Gastrocnemius medialis (tissue), 4 donors: Measurements from ENCODE around the gene ZNHIT3. TPM values are rescaled to one million over a fixed set of nuclear protein-coding genes. Genes with fewer than 3 reads are reported as not detected.

Experiments used
- ATAC-seq, 2 donors: fragments of 150-250 bp; one replicate each; pipeline ENCODE4 v1.9.1; 2016
- DNase-seq, 2 donors: peaks; one replicate each; pipeline ENCODE4 v3.0.0-alpha.2; 2019
- H3K27ac ChIP-seq, 4 donors: fragments of 200-600 bp; sonication (generic); 1 replicate in 1 of 4; 2 replicates in 3 of 4; pipeline ENCODE4 v1.5.1; 2016 to 2018; ENCODE audit warnings: mild to moderate bottlenecking in 2 of 4, moderate library complexity in 1 of 4
- H3K27me3 ChIP-seq, 3 donors: fragments of 200-600 bp; sonication (generic) in 2 of 3; 1 replicate in 1 of 3; 2 replicates in 2 of 3; pipeline versions ENCODE4 v1.5.1 to v1.6.0; 2016 to 2019; ENCODE audit warnings: mild to moderate bottlenecking in 1 of 3, moderate library complexity in 1 of 3
- H3K36me3 ChIP-seq, 2 donors: fragments of 200-600 bp; sonication (generic) in 1 of 2; one replicate each; pipeline ENCODE4 v1.5.1; 2017 to 2018
- H3K4me1 ChIP-seq, 2 donors: fragments of 200-600 bp; sonication (generic) in 1 of 2; one replicate each; pipeline ENCODE4 v1.5.1; 2016 to 2017; ENCODE audit warnings: mild to moderate bottlenecking in 2 of 2
- H3K4me3 ChIP-seq, 4 donors: fragments of 200-600 bp; sonication (generic) in 3 of 4; 1 replicate in 1 of 4; 2 replicates in 3 of 4; pipeline ENCODE4 v1.5.1; 2016 to 2019; ENCODE audit warnings: mild to moderate bottlenecking in 2 of 4
- H3K9me3 ChIP-seq, 3 donors: fragments of 200-600 bp; sonication (generic) in 2 of 3; 1 replicate in 1 of 3; 2 replicates in 2 of 3; pipeline ENCODE4 v1.5.1; 2016 to 2019
- POLR2A ChIP-seq, 2 donors: fragments of 450-650 bp; IDR thresholded peaks; one replicate each; pipeline ENCODE4 v1.6.1; 2017; ENCODE audit warnings: antibody characterized with exemption in 2 of 2, mild to moderate bottlenecking in 2 of 2, moderate library complexity in 2 of 2
- in situ Hi-C, 4 donors: fragments of 200-750 bp; cut with MboI; loops; one replicate each; pipeline versions ENCODE4 v1.15.0 to v1.8.0; 2017; ENCODE audit warnings: low sequenced_read_pairs in 4 of 4
- intact Hi-C: fragments of 100-400 bp; cut with DNase I; formaldehyde crosslinking; loops from one replicate; pipeline ENCODE4 v1.15.1; 2023; ENCODE audit warnings: low total_unique reads
- total RNA-seq, 4 donors: library from RNA; depleted of rRNA; stranded (reverse); fragments of >200 nt; gene quantifications; one replicate each; pipeline versions ENCODE4 v1.1.0 to v1.2.3, GENCODE V29; 2016
- TF ChIP-seq, protein P1 (sequence below), 5 experiments: fragments of 450-650 bp in 3 of 5; fragments of 200-600 bp in 2 of 5; sonication (generic) in 2 of 5; IDR thresholded peaks in 4 of 5; conservative IDR thresholded peaks in 1 of 5; 1 replicate in 4 of 5; 2 replicates in 1 of 5; pipeline ENCODE4 v1.5.1; 2016 to 2019; ENCODE audit warnings: antibody characterized with exemption in 5 of 5, mild to moderate bottlenecking in 3 of 5, moderate library complexity in 3 of 5

ZNHIT3 gene
- total RNA-seq, 4 donors from 2014 or later = 33.4 to 52.7 (median 39.3) TPM

DNA sequence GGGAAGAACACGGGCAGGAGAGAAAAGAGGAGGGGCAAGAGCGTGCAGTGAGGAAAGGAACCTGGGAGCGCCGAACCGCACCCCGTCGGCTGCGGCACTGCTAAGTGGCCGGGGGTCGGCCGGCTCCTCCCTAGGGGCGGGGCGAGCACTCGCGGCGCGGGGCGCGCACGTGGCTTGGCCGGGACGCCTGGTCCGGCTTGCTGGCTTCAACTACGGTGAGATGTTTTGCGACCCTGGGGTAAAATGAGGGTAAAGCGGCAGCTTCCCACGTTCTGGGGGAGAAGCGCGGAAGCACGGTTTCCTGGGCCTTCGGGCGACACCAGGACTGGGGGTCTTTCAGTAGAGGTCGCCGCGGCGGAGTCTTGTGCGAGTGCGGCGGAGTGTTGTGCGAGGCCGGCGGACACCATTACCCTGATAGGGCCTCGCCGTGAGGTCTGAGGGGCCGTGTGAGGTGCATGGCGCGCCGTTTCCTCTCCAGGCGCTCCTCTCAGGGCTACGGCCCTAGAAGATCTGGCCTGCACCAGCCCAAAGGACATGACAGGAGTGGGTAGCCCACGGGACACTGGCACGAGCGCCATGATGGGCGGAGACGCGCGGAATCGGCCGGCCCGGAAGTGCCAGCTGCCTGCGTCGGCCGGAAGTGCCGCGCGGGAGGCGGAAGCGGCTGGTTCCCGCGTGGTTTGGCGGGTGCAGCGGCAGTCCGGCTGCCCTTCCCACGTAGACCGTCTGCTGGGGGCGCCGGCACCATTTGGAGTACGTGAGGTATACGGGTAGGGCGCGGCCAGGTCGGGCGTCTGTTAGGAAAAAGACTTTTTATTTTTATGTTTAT lies 48.6 kb downstream of the ZNHIT3 start, which contains the start of the genes MYO19 and PIGW:
Gene MYO19, minus strand, starts transcription at position 29 of the 829 bp plus-strand sequence. CDS start 2,330 bp downstream, outside the sequence.
Gene PIGW, plus strand, starts transcription at position 148 of the 829 bp plus-strand sequence. CDS start 2,115 bp downstream, outside the sequence.
- intact Hi-C loops (loop anchor here (1.0 to 10.0 kb wide), 4 partner anchors 9 to 1390 kb away; partner anchors contain the start of genes AATF, GGNBP2, NLE1 and UNC45B), in situ Hi-C loops (loop anchor here in 1 of 4 donors (10.0 to 25.0 kb wide), 3 partner anchors 60 to 1077 kb away; partner anchors contain the start of genes AP2B1, DHRS11, PEX12 and SYNRG)
- H3K36me3 ChIP-seq = peaks cover 0 to 39% of the 10 kb centered on the region in 2 donors
- H3K27me3 ChIP-seq = no peaks in the 10 kb centered on the region
- no peaks in the 10 kb centered on the region for H3K9me3 ChIP-seq
- DNase-seq (peak; percentile 79 to 88), ATAC-seq (peak; percentile 84 to 89)
- peak within 1 kb of the TSS; percentile 70 to 98 (median 92) for H3K4me3 ChIP-seq
- TF ChIP-seq, protein P1, sequence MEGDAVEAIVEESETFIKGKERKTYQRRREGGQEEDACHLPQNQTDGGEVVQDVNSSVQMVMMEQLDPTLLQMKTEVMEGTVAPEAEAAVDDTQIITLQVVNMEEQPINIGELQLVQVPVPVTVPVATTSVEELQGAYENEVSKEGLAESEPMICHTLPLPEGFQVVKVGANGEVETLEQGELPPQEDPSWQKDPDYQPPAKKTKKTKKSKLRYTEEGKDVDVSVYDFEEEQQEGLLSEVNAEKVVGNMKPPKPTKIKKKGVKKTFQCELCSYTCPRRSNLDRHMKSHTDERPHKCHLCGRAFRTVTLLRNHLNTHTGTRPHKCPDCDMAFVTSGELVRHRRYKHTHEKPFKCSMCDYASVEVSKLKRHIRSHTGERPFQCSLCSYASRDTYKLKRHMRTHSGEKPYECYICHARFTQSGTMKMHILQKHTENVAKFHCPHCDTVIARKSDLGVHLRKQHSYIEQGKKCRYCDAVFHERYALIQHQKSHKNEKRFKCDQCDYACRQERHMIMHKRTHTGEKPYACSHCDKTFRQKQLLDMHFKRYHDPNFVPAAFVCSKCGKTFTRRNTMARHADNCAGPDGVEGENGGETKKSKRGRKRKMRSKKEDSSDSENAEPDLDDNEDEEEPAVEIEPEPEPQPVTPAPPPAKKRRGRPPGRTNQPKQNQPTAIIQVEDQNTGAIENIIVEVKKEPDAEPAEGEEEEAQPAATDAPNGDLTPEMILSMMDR (IDR thresholded peaks at IDR 0.05 in 4 of 5, conservative IDR thresholded peaks at IDR 0.05 in 1 of 5) = peak in 1 of 5 experiments; percentile 11
- peak; percentile 83 to 92 for TF ChIP-seq POLR2A (IDR thresholded peaks at IDR 0.05)
- H3K27ac ChIP-seq = peak within 1 kb of the TSS; percentile 91 to 100 (median 99)
- peaks cover 11 to 19% of the 10 kb centered on the region in 2 donors for H3K4me1 ChIP-seq

DNA sequence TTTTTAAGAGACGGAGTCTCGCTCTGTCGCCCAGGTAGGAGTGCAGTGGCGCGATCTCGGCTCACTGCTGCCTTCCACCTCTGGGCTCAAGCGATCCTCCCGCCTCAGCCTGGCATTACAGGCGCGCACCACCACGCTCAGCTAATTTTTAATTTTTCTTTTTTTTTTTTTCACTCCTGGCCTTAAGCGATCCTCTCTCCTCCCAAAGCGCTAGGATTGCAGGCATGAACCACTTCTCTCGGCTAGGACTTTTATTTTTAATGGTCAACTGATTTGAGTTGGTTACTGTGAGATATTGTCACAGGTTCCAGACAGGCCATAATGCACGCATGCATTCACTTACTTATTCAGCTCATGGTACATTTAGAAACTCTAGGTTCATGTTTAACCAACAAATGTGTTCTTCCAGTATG lies 49.2 kb downstream of the ZNHIT3 start:
- Histone ChIP-seq H3K27ac (peak overlapping the region; percentile 91 to 100 (median 99)), H3K36me3 (peaks cover 0 to 37% of the 10 kb centered on the region in 2 donors), H3K4me1 (peaks cover 11 to 19% of the 10 kb centered on the region in 2 donors), H3K9me3 (no peaks in the 10 kb centered on the region), H3K4me3 (peak overlapping the region; percentile 70 to 98 (median 92)), H3K27me3 (no peaks in the 10 kb centered on the region)
- intact Hi-C loops = loop anchor here (1.0 to 10.0 kb wide), 2 partner anchors 9 to 1391 kb away; partner anchors contain the start of genes GGNBP2, NLE1 and UNC45B
- DNase-seq = no peak
- in situ Hi-C loops = loop anchor here in 1 of 4 donors (10.0 to 25.0 kb wide), 3 partner anchors 59 to 1077 kb away; partner anchors contain the start of genes AP2B1, DHRS11, PEX12 and SYNRG
- TF ChIP-seq POLR2A (IDR thresholded peaks at IDR 0.05) = no peak
- TF ChIP-seq, protein P1 (IDR thresholded peaks at IDR 0.05 in 4 of 5, conservative IDR thresholded peaks at IDR 0.05 in 1 of 5) = peak in 1 of 5 experiments; percentile 30
- peak; percentile 18 to 21 for ATAC-seq

DNA sequence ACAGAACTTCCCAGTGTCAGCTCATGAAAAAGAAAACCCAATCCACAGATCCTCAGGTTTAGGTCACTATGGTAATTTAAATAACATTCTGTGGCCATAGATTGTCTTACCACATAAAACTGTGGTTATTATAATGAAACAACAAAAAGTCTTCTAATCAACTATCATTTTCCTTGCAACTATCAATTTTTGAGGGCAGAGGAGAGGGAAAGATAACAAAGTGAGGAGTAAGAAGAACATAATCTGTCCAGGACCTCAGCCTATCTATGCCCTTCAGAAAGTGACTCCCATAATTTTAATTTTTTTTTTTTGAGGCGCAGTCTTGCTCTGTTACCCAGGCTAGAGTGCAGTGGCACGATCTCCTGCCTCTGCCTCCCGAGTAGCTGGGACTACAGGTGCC lies 54.2 kb downstream of the ZNHIT3 start:
- DNase-seq (no peak), ATAC-seq (no peak)
- Histone ChIP-seq H3K27me3 (no peaks in the 10 kb centered on the region), H3K9me3 (no peaks in the 10 kb centered on the region), H3K4me1 (peaks cover 13 to 14% of the 10 kb centered on the region in 2 donors), H3K4me3 (no peak overlapping the region), H3K36me3 (peaks cover 0 to 13% of the 10 kb centered on the region in 2 donors), H3K27ac (no peak overlapping the region)
- intact Hi-C loops = no loop called here
- no peak for TF ChIP-seq POLR2A (IDR thresholded peaks at IDR 0.05)
- TF ChIP-seq, protein P1 (IDR thresholded peaks at IDR 0.05 in 4 of 5, conservative IDR thresholded peaks at IDR 0.05 in 1 of 5) = no peak
- in situ Hi-C loops = loop anchor here in 1 of 4 donors (25.0 kb wide), 2 partner anchors 953 to 1072 kb away; partner anchors contain the start of genes AP2B1, PEX12 and SYNRG

DNA sequence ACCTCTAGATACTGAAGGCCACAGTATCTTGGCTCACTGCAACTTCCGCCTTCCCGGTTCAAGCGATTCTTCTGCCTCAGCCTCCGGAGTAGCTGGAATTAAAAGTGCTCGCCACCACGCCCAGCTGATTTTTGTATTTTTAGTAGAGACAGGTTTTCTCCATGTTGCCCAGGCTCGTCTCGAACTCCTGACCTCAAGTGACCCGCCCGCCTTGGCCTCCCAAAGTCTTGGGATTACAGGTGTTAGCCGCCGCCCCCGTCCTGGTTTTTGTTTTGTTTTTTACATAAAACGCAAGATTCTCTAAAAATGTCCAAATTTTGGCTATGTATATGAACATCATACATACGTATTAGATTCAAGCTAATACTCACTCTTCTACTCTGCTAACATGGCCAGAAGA lies 56.3 kb downstream of the ZNHIT3 start:
- no peak for TF ChIP-seq POLR2A (IDR thresholded peaks at IDR 0.05)
- TF ChIP-seq, protein P1 (IDR thresholded peaks at IDR 0.05 in 4 of 5, conservative IDR thresholded peaks at IDR 0.05 in 1 of 5) = no peak
- Histone ChIP-seq H3K27me3 (no peaks in the 10 kb centered on the region), H3K36me3 (peaks cover 0 to 1% of the 10 kb centered on the region in 2 donors), H3K4me3 (no peak overlapping the region), H3K4me1 (peaks cover 26 to 27% of the 10 kb centered on the region in 2 donors), H3K9me3 (no peaks in the 10 kb centered on the region), H3K27ac (peak overlapping the region in 1 of 4 donors; percentile 100)
- ATAC-seq = no peak
- intact Hi-C loops (no loop called here), in situ Hi-C loops (loop anchor here in 1 of 4 donors (25.0 kb wide), 2 partner anchors 955 to 1070 kb away; partner anchors contain the start of genes AP2B1, PEX12 and SYNRG)
- DNase-seq = no peak
